Measurements from ENCODE around the gene RNASE7.

Gene RNASE7

GRCh38 chr14:21068521-21069387 is 26.6 kb downstream of the RNASE7 start:
- DNase-seq (ENCODE audit: low read depth) = no peak

- no peak for DNase-seq (ENCODE audit: low read depth)
Measured at GRCh38 chr14:21069388-21070082, 27.4 kb downstream of the RNASE7 start.

GRCh38 chr14:21070083-21070609 is 28.0 kb downstream of the RNASE7 start, which contains the start of gene ARHGEF40:
TSS of gene ARHGEF40 (plus strand) at chr14:21070304. CDS start at chr14:21070397, 93 bp downstream.
- no peak for DNase-seq (ENCODE audit: low read depth)

- no peak for DNase-seq (ENCODE audit: low read depth)
Measured at GRCh38 chr14:21070610-21071224, 28.6 kb downstream of the RNASE7 start.

- no peak for DNase-seq (ENCODE audit: low read depth)
Measured at GRCh38 chr14:21071225-21072030, 29.3 kb downstream of the RNASE7 start.

- DNase-seq (ENCODE audit: low read depth) = no peak
Measured at GRCh38 chr14:21072031-21072473, 29.9 kb downstream of the RNASE7 start.

GRCh38 chr14:21072781-21073339 is 30.7 kb downstream of the RNASE7 start:
- no peak for DNase-seq (ENCODE audit: low read depth)

GRCh38 chr14:21073921-21074320 is 31.8 kb downstream of the RNASE7 start:
- DNase-seq (ENCODE audit: low read depth) = no peak

- DNase-seq (ENCODE audit: low read depth) = no peak
Measured at GRCh38 chr14:21074398-21075272, 32.5 kb downstream of the RNASE7 start.

- no peak for DNase-seq (ENCODE audit: low read depth)
Measured at GRCh38 chr14:21075719-21076437, 33.7 kb downstream of the RNASE7 start.

- no peak for DNase-seq (ENCODE audit: low read depth)
Measured at GRCh38 chr14:21077672-21078071, 35.5 kb downstream of the RNASE7 start.

GRCh38 chr14:21078287-21078686 is 36.1 kb downstream of the RNASE7 start:
- DNase-seq (ENCODE audit: low read depth) = no peak

- no peak for DNase-seq (ENCODE audit: low read depth)
Measured at GRCh38 chr14:21078726-21079125, 36.6 kb downstream of the RNASE7 start.

- no peak for DNase-seq (ENCODE audit: low read depth)
Measured at GRCh38 chr14:21081521-21082142, 39.5 kb downstream of the RNASE7 start.

- no peak for DNase-seq (ENCODE audit: low read depth)
Measured at GRCh38 chr14:21083565-21084325, 41.6 kb downstream of the RNASE7 start.

GRCh38 chr14:21084396-21084795 is 42.2 kb downstream of the RNASE7 start:
- DNase-seq (ENCODE audit: low read depth) = no peak

- no peak for DNase-seq (ENCODE audit: low read depth)
Measured at GRCh38 chr14:21084998-21085853, 43.1 kb downstream of the RNASE7 start.
